GM19238 (cell line): ENCODE results near the gene RLBP1.
A peak's percentile ranks its signal among the peaks of the same experiment; 100 is the strongest.
"Not testable (repeated sequence)": the region's sequence is repeated elsewhere in the genome, so short reads cannot be mapped to it uniquely, and the experiment has no call there.

ENCODE experiments used
- DNase-seq: peaks from one replicate; pipeline ENCODE4 v3.0.0; 2011; ENCODE audit warnings: low spot score; ENCODE audit not compliant: insufficient read length

Gene RLBP1

DNA sequence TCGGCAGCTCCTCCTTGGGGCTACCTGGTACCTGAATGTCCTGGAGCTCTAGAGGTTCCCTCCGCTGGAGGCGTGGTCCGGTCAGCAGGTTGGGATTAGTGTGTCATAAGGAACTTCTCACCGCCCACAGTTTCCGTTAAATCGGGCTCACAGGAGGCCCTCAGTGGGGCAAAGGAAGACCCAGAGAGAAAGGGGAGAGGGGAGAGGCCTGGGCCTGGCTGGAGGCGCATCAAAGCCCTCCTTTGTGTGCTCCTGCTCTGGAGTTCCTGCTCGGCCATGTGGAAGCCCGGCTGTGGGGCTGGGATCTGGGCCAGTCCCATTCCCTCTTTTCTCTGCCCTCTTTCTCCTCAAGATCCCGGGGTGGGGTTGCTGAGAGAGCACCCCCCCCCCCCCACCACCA is at the start of gene RLBP1:
Gene RLBP1 (minus strand): TSS at position 37 of the 400 bp plus-strand sequence. CDS start 2,604 bp downstream, outside the sequence.
- no peak for DNase-seq

DNA sequence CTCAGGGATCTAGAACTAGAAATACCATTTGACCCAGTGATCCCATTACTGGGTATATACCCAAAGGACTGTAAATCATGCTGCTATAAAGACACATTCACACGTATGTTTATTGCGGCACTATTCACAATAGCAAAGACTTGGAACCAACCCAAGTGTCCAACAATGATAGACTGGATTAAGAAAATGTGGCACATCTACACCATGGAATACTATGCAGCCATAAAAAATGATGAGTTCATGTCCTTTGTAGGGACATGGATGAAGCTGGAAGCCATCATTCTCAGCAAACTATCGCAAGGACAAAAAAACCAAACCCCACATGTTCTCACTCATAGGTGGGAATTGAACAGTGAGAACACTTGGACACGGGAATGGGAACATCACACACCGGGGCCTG is 28.8 kb upstream of the RLBP1 start:
- DNase-seq = not testable (repeated sequence)

DNA sequence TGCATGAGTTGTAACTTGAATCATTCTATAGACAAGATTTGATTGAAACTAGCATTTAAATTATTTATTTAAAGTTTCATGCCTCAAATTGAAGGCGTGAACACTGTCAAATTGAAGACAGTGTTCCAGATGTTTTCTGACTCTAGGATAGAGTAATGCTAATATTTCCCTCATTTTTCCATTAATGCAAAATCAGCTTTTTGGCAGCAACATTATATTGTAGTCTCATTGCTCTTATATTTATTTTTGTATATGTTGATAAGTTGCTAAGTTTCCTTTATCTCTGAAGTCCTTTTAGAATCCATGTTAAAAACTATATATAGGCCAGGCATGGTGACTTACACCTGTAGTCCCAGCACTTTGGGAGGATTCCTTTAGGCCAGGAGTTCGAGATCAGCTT is 27.2 kb upstream of the RLBP1 start:
- DNase-seq = no peak

DNA sequence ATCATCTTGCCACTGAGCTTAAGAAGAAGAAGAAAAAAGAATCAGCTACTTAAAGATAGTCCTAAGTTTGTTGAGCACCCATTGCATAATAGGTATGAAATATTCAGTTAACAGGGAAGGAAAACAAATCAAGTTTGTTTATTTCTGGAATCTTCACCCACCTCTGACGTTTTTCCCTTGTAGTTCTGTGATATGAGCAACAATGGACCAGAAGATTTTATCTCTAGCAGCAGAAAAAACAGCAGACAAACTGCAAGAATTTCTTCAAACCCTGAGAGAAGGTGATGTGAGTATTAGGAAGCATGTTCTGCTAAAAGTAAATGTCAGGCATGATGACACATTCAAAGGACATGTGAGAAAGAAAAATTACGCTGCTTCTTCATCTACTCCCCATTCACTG is 26.1 kb upstream of the RLBP1 start:
- DNase-seq = no peak

DNA sequence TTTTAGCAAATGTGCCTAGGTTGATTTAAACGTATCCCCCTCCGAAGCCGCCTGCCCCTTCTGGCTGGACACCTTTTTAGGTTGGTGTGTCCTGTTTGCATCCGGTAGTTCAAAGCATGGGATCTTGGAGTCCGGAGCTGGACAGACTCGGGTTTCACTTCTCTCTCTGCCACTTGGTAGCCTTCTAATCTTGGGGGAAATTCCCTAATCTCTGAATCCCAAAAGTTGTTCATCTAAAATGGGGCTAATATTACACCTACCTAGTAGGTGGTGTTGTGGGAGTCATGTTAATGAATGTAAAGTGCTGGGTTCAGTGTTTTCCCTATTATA is 23.2 kb upstream of the RLBP1 start:
- DNase-seq = no peak

DNA sequence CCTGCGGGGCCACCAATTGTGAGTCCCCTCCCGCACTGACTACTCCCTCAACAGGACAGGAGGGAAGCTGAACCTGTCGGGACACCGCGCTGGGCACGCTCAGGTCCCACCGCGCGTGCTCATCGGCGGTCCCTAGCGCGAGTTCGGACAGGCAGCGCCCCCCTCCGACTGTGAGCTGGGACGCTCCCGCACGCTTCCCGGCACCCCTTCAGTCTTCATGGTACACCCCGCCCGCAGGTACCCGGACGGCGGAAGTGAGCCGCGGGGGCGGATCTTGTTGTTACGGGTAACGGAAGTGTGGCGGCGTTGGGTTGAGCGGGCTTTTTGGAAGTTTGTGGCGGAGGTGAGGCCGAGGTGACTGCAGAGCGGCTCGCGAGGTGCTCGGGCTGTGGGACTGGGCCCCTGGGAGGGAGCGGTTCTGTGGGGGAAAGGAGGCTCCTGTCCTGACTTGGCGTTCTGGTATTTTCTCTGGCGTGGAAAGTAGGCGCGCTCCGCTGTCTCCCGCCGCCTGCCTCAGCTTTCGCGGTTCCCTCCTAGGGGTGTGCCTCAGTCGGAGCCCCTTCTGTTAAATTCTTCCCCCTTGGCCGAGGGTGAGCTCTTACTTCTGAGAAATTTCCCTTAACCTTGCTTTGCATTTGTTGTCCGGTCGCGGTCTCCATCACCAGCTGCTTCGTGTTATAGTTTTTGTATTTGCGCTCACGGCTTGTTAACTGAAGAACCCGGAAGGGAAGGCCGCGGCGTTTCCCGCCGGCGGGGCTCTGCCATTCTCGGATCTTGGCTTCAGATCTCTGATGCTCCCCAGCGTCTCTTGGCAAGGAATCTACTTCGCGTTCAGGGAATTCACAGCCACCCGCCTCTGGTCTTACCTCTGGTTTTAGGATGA is 22.6 kb upstream of the RLBP1 start, which contains the start of gene FANCI:
Gene FANCI (plus strand): TSS at position 289 of the 883 bp plus-strand sequence. CDS start 3,669 bp downstream, outside the sequence.
- DNase-seq = peak; percentile 84

DNA sequence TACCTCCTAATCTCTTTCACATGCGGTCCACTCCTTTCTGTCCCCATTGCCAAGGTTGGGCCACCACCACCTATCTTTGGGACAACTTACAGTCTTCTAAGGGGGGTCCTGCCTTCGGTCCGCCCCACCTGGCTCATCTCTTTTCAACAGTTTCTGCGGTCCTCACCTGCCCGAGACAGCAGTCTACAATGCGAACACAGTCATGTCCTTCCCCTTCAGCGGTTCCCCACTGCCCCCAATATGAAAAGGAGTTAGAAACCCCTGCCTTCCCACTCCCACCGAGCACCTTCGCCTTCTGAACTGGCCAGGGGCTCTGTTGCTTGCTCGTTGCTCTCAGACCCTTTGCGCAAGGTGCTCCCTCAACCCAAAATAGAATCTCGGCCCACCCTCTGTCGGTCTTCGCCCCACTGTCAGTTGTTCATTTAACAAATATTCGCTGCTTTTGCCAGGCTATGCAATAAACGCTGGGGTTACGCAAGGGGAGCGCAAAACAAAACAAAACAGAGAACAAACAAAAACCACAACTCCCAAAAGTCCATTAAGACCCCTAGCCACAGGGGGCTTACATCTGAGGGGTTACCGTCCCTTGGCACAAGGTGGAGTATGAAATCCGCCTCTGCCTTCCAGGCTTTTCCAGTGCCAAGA is 21.8 kb upstream of the RLBP1 start:
- no peak for DNase-seq

DNA sequence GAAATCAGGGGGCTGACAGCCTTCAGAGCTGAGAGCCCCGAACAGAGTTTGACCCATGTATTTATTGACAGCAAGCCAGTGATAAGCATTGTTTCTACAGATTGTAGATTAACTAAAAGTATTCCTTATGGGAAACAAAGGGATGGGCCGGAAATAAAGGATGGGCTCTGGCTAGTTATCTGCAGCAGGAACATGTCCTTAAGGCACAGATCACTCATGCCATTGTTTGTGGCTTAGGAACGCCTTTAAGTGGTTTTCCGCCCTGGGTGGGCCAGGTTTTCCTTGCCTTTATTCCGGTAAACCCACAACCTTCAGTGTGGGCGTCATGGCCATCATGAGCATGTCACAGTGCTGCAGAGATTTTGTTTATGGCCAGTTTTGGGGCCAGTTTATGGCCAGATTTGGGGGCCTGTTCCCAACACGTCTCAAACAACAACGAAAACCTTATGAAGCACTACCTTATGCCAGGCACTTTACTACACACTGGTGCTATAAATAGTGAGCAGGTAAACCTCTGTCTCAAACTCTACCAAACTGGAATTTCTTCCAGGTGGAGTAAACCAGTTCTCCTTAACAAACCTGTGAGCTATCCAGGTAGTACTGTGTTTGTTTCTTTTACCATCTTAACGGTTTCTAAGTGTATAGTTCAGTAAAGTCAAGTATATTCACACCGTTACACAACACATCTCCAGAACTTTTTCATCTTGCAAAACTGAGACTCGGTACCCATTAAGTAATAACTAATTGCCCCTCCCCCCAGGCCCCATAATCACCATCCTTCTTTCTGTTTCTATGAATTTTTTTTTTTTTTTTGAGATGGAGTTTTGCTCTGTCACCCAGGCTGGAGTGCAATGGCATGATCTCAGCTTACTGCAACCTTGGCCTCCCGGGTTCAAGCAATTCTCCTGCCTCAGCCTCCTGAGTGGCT is 18.8 kb upstream of the RLBP1 start:
- not testable (repeated sequence) for DNase-seq

DNA sequence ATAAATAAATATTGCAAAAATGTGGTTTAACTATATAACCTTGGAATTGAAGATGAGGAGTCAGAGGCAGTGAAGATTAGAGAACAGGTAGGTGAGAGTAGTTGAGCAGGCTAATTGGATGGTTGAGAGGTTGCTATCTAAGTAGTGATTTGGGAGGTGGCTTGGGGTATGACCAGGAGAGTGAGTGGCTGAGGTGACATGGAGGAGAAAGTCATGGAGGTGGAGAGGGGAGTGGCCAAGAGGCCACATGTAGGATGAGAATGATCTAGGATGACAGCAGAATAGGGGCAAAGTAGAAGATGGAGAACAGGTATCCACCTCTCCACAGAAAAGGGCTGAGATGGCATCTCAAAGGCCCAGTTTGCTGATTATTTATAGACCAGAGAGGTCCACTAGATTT is 10.5 kb upstream of the RLBP1 start:
- no peak for DNase-seq

DNA sequence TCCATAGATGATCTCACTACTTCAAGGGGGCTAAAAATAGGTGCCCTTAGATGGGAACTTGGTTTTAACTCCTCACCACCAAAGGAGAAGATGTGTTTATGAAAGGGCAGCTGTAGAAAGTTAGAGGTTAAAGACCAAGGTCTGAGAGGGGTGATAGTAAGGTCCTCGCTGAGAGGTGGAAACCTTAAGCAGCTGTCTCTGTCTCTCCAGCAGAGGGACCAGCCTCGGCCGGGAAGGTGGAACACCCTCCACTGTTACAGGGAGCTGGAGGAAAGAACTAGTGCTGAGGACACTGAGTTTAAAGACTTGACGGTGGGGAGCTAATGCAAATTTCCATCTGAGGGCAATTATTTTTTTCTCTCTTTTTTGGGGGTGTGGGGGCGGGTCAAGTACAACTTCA is 8.9 kb upstream of the RLBP1 start:
- no peak for DNase-seq

DNA sequence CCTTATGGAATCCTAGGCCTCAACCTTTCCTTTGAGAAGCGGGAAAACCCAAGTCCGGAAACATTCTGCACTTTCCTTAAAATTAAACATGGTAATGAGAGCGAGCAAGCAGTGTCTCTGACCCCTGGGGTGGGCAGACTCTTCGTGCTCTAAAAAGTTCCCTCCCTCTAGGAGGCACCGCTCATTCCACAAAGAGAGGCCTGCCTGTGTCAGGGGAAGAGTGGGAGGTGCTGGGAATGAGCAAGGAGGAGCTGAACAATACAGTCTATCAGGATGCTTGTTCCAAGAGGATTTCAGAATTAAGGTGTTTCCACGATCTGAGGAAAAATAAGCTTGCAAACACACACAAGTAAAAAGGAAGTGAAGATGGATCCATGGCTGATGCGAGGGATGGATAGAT is 6.0 kb upstream of the RLBP1 start:
- DNase-seq = no peak

DNA sequence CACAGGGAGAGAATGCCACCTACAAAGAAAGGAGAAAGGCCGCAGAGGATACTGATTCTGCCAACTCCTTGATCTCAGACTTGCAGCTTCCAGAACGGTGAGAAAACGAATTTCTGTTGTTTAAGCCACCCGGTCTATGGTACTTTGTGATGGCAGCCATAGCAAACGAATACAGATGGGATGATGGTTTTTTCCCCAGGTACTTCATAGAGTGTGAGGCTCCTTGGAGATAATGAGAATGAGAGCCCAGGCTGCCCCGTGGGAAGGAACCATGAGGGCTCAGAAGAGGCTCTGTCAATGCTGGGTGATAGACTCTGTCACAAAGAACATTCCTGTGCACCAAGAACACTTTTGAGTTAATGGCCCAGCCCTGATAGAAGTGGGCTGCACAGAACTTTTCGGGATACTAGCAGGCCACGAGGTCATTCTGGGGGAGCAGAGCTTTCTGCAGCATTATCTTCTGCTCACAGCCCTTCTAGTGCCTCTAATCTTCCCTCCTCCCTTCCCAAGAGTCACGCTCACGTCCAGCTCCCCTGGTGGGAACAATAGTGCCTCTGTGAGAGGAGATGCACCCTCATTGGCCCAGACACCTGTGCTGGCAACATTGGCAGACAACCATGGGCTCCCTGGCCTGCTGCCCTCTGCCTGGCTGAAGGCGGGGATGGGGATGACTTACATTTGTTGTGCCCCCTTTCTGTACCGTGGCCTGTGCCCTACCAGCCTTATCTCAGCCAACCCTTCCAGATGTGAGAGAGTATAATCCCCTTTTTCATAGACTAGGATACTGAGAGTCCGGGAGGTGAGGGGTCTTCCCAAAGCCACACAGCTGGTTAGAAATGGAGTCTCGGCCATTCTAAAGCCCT is 5.2 kb upstream of the RLBP1 start:
- DNase-seq = no peak

DNA sequence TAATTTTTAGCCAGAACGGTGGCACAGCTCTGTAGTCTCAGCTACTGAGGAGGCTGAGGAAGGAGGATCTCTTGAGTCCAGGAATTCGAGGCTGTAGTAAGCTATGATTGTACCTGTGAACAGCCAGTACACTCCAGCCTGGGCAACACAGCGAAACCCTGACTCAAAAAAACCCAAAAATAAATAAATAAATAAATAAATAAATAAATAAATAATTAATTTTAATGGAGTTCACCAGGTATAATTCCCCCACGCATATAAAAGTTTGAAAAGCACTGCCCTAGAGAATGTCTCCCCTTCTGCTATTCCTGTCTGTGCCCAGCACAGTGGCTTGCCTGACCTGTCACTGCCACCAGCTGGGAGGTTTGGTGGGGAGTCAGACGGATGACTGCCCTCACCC is 4.2 kb upstream of the RLBP1 start:
- no peak for DNase-seq

DNA sequence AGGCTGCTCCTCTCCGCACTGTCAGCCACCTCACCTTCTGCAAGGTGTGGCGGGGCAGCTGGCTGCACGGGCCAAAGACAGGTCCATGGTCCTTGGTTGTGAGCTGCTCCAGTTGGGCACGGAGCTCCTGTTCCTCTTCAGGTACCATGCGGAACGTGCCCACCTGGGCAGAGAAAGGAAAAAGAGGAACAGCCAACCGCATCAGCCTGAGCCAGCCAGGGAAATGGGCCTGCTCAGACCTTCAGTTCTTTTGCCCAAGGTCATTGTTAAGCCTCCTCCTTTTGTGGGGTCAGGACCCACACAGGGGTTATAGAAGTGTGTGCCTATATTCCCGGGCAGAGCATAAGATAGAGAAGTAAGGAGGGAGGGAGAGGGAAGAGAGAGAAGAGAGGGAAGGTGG is 2.8 kb downstream of the RLBP1 start:
- no peak for DNase-seq

DNA sequence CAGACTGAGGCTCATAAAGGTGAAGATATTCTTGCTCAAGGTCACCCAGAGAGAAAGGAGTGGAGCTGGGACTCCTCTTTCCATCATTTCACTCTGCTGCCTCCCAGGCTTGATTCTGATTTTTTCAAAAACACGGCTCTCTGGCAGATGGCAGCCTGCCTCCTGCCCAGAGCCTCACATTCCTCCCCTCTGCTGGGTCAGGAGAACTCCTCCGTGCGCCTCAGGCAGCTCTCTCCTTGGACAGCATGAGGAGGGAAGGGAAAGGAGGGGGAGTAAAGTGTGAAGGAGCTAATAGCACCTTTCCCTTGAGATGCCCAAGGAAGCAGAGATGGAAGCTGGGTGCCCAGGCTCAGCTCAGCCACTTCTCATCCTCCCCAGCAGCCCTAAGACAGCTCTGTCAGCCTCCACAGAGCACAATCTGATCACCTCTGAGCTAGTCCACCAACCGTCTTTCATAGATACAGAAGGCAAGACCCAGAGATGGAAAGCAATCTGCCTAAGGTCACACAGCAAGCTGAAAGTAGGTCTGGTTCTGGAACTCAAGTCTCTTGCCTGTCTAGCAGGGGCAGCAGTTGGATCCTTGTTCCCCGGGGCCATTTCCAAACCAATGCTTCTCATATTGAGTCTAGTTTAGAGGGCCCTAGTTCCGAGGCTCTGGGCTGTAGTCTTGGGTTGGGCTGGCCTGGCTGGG is 3.5 kb downstream of the RLBP1 start:
- DNase-seq = no peak

DNA sequence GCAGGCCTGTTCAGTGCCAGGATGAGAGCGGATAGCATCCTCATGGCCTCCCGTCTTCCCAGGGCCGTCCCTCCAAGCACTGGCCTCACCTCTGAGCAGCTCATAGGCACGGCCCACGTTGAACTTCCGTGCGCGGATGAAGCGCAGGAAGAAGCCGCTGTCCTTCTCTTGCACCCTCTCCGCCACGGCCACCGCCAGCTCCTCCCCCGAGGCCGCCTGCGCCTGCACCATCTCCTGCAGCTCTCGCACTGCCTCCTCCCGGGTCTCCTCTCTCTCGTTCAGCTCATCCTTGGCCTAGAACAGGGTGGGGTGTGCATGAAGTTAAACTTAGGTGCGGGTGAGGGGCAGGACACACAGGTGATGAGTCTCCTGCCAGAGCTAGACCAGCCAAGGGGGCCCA is 4.3 kb downstream of the RLBP1 start:
- DNase-seq = no peak

DNA sequence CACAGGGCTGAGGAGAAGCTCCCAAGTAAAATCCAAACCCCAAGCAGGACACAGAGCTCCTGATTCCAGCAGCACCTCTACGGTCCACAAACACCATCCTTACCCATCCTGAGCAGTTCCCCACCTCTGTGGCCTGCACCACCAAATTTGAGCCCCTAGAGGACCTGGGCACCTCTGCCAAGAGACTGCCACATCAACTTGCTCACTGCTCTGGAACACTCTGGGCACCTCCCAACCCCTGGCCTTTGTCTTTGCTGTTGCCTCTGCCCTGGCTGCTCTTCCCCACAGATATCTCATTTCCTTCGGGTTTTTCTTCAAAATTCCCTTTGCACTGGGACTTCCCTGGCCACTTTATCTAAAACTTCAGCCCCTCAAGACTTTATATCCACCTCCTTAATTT is 5.8 kb downstream of the RLBP1 start:
- no peak for DNase-seq

DNA sequence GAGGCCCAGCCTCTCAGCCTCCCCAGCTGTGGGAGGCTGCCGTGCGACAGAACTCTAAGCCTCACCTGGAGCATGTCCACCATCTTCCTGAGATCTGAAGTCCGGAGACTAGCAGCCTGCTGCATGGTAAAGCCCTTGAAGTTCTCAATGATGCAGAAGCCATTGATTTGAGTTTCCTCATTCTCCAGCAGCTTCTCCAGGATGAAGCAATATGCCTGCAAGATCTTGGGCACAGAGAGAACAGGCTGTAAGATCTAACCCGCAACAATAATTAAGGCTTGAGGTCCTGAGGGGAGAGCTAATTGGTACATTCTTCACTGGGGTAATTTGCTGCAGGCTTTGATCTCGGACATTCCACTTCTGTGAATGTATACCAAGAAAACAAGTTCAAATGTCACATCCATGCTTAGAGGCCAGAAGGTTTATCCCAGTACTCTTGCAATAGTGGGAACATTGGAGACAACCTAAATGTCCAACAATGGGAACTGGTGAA is 9.7 kb downstream of the RLBP1 start:
- DNase-seq = no peak

DNA sequence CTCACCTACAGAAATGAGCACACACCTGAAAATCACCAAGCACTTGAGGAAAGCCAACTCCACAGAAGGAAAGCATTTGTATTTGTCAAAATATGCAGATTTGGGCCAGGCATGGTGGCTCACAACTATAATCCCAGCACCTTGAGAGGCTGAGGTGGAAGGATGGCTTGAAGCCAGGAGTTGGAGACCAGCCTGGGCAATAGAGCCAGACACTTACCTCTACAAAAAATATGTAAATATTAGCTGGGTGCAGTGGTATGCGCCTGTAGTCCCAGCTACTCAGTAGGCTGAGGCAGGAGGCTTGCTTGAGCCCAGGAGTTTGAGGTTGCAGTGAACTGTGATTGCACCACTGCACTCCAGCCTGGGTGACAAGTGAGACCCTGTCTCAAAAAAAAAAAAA is 12.3 kb downstream of the RLBP1 start:
- DNase-seq = no peak

DNA sequence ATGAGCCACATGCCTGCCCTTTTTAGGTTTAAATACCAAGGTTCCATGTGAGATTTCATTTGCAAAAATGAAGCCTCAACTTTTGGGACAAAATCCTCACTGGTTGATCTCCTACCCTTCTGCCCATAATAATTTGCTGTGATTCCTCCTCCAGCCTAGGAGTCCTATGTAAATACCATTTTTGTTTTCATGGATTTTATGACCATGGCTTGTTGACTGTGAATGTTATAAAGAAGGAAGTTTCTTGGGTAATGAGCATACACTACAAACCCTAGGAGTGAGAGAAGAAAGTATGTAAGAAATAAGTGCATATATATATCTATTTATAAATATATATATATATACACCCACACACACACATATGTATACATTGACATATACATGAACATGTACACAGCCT is 13.1 kb downstream of the RLBP1 start:
- DNase-seq = no peak
